Measurements from ENCODE around the gene ARRB2.

Gene ARRB2

DNA sequence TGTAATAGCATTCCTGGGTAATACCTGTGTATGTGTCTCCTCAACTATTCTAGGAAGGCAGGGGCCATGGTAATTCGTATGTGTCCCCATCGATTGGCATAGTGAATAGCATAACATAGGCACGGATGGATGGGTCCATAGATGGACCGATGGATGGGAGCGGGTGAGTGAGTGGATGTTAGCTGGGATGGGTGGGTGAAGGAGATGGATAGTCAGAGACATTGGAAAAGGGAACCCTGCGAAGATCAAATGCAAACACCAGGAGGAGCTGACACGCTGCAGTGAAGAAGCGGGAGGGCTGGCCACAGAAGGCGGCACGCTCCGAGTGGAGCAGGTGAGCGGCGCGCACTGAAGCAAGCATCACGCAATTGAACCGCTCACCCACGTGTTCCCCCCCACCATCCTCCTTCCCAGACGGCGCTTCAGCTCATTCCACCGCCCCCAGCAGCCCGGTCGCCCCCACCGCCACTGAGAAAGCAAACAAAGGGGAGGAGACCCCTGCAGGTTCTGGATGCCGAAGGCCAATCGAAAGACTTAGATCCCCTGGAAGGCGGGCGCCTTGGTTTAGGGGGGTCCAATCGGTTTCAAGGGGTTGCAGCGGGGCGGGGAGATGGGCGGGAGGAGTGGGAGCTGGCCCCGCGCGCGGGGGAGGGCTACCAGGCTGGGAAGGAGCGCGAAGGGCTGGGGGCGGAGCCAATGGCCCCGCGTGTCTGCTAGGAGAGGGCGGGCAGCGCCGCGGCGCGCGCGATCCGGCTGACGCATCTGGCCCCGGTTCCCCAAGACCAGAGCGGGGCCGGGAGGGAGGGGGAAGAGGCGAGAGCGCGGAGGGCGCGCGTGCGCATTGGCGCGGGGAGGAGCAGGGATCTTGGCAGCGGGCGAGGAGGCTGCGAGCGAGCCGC, at the start of gene ARRB2:
Gene ARRB2, plus strand, starts transcription at position 839 of the 899 bp plus-strand sequence. CDS start 90 bp downstream, outside the sequence.
- TF ChIP-seq, protein P1, sequence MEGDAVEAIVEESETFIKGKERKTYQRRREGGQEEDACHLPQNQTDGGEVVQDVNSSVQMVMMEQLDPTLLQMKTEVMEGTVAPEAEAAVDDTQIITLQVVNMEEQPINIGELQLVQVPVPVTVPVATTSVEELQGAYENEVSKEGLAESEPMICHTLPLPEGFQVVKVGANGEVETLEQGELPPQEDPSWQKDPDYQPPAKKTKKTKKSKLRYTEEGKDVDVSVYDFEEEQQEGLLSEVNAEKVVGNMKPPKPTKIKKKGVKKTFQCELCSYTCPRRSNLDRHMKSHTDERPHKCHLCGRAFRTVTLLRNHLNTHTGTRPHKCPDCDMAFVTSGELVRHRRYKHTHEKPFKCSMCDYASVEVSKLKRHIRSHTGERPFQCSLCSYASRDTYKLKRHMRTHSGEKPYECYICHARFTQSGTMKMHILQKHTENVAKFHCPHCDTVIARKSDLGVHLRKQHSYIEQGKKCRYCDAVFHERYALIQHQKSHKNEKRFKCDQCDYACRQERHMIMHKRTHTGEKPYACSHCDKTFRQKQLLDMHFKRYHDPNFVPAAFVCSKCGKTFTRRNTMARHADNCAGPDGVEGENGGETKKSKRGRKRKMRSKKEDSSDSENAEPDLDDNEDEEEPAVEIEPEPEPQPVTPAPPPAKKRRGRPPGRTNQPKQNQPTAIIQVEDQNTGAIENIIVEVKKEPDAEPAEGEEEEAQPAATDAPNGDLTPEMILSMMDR (IDR thresholded peaks at IDR 0.05; ENCODE audit: low read depth, low read length, missing control alignments): peak; percentile 50
- H3K4me3 ChIP-seq (replicated peaks; ENCODE audit: low read depth, low read length): peak within 1 kb of the TSS; percentile 68
- peak; percentile 87 for DNase-seq (ENCODE audit: extremely low read depth, low read depth)

DNA sequence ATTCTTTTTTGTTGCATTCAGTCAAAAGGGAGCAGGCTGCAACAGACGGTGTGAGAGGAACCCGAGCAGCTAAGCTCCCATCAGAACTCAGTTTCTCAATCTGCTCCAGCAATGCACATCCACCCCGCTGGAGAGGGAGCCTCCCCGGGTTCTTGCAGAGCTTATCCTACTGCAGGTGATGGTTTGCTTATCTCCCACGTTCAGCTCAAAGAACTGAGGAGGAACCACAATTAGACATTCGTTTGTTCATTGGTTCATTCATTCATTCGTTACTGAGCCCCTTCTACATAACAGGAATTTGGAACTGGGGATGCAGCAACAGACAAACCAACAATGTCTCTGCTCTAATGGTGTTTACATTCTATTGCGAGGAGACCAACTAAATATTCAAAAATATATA, 46.7 kb upstream of the ARRB2 start:
- DNase-seq (ENCODE audit: extremely low read depth, low read depth): no peak
- H3K4me3 ChIP-seq (replicated peaks; ENCODE audit: low read depth, low read length): no peak overlapping the region
- TF ChIP-seq, protein P1 (IDR thresholded peaks at IDR 0.05; ENCODE audit: low read depth, low read length, missing control alignments): no peak

GRCh38 chr17:4664230-4664629, 46.2 kb upstream of the ARRB2 start:
- DNase-seq (ENCODE audit: extremely low read depth, low read depth): no peak
- H3K4me3 ChIP-seq (replicated peaks; ENCODE audit: low read depth, low read length): no peak overlapping the region
- TF ChIP-seq, protein P1 (IDR thresholded peaks at IDR 0.05; ENCODE audit: low read depth, low read length, missing control alignments): no peak

GRCh38 chr17:4665027-4665426, 45.4 kb upstream of the ARRB2 start:
- no peak overlapping the region for H3K4me3 ChIP-seq (replicated peaks; ENCODE audit: low read depth, low read length)
- DNase-seq (ENCODE audit: extremely low read depth, low read depth): no peak
- TF ChIP-seq, protein P1 (IDR thresholded peaks at IDR 0.05; ENCODE audit: low read depth, low read length, missing control alignments): no peak

GRCh38 chr17:4666296-4666695, 44.1 kb upstream of the ARRB2 start:
- H3K4me3 ChIP-seq (replicated peaks; ENCODE audit: low read depth, low read length): no peak overlapping the region
- TF ChIP-seq, protein P1 (IDR thresholded peaks at IDR 0.05; ENCODE audit: low read depth, low read length, missing control alignments): no peak
- no peak for DNase-seq (ENCODE audit: extremely low read depth, low read depth)

DNA sequence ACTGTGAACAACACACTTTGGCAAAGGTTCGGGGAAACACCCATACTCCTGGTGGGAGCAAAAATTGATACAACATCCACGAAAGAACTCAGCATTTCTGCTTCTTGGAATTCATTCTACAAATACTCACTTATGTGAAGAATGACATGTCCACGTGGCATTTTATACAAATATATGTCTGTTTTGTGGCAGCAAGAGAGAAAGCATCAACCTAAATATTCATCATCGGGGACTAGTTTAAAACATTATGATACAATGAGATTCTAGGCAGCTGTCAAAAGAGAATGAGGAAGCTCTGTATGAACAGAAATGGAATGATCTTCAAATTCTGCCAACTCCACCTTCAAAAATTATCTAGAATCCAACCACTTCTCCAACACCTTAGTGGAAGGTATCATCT, 43.3 kb upstream of the ARRB2 start:
- no peak for DNase-seq (ENCODE audit: extremely low read depth, low read depth)
- TF ChIP-seq, protein P1 (IDR thresholded peaks at IDR 0.05; ENCODE audit: low read depth, low read length, missing control alignments): no peak

More for the DNA sequence above, 43.3 kb upstream of the ARRB2 start:
- H3K4me3 ChIP-seq (replicated peaks; ENCODE audit: low read depth, low read length): no peak overlapping the region

Measured in HFF-Myc (cell line).